Body of pancreas (tissue), 4 donors: ENCODE data around the gene ABCG8. TPM values are rescaled to one million over a fixed set of nuclear protein-coding genes. Genes with fewer than 3 reads are reported as not detected.

Source experiments
- ATAC-seq: fragments of 150-250 bp; one replicate; pipeline ENCODE4 v1.9.1; 2016
- DNase-seq, 4 donors: peaks; one replicate each; pipeline ENCODE4 v3.0.0-alpha.2; 2019
- H3K27ac ChIP-seq, 4 donors: fragments of 200-600 bp; sonication (generic); 1 replicate in 3 of 4; 2 replicates in 1 of 4; pipeline versions ENCODE4 v1.5.1 to v1.6.1; 2016 to 2019; ENCODE audit warnings: mild to moderate bottlenecking in 1 of 4, mixed read lengths in 1 of 4, moderate library complexity in 1 of 4
- H3K27me3 ChIP-seq, 2 donors: fragments of 200-600 bp; sonication (generic); one replicate each; pipeline ENCODE4 v1.6.0; 2016; ENCODE audit warnings: mild to moderate bottlenecking in 1 of 2
- H3K36me3 ChIP-seq, 2 donors: fragments of 200-600 bp; sonication (generic); replicated peaks in 1 of 2; 2 replicates each; pipeline ENCODE4 v1.5.1; 2016; ENCODE audit warnings: low read depth in 2 of 2; ENCODE audit not compliant: insufficient read depth in 1 of 2
- H3K4me1 ChIP-seq: fragments of 200-600 bp; sonication (generic); one replicate; pipeline ENCODE4 v1.6.0; 2016
- H3K4me3 ChIP-seq, 2 donors: fragments of 200-600 bp; sonication (generic); 1 replicate in 1 of 2; 2 replicates in 1 of 2; pipeline ENCODE4 v1.5.1; 2016 to 2019
- H3K9me3 ChIP-seq, 3 donors: fragments of 200-600 bp; sonication (generic); 1 replicate in 2 of 3; 2 replicates in 1 of 3; pipeline ENCODE4 v1.5.1; 2016
- CTCF ChIP-seq, 7 experiments: fragments of 450-650 bp in 4 of 7; fragments of 200-600 bp in 3 of 7; sonication (generic) in 3 of 7; IDR thresholded peaks; one replicate each; pipeline ENCODE4 v1.5.1; 2016 to 2019; ENCODE audit warnings: antibody characterized with exemption in 7 of 7
- POLR2A ChIP-seq, 3 donors: fragments of 450-650 bp; IDR thresholded peaks; one replicate each; pipeline ENCODE4 v1.6.1; 2016; ENCODE audit warnings: antibody characterized with exemption in 3 of 3, mild to moderate bottlenecking in 2 of 3
- WGBS, 2 donors: methylation state at CpG; one replicate each; pipeline ENCODE4 v1.1.5; 2017; 5-methylcytosine and 5-hydroxymethylcytosine counted together
- intact Hi-C: fragments of 100-400 bp; cut with DNase I; formaldehyde crosslinking; loops from one replicate; pipeline ENCODE4 v1.15.1; 2023
- small RNA-seq: library from RNA; depleted of rRNA; stranded (forward); fragments of <200 nt; gene quantifications from one replicate; pipeline ENCODE3, GENCODE V24; 2016
- total RNA-seq, 2 donors: library from RNA; depleted of rRNA; stranded (reverse); fragments of >200 nt; gene quantifications; one replicate each; pipeline ENCODE4 v1.1.0, GENCODE V29; 2016

Gene ABCG8
- total RNA-seq, 2 donors from 2014 or later = not detected

GRCh38 chr2:43927442-43927841, 88.7 kb downstream of the ABCG8 start:
- no peak for ATAC-seq
- no peaks in the 10 kb centered on the region for H3K9me3 ChIP-seq
- H3K27ac ChIP-seq = no peak overlapping the region
- TF ChIP-seq CTCF (IDR thresholded peaks at IDR 0.05) (no peak), POLR2A (IDR thresholded peaks at IDR 0.05) (no peak)
- H3K4me1 ChIP-seq = no peaks in the 10 kb centered on the region
- intact Hi-C loops = no loop called here
- H3K27me3 ChIP-seq = no peaks in the 10 kb centered on the region
- 86 to 93% methylated on average over 4 of the region's 4 CpGs for WGBS, 2 donors
- peaks cover 0 to 5% of the 10 kb centered on the region in 2 donors for H3K36me3 ChIP-seq
- no peak for DNase-seq
- H3K4me3 ChIP-seq = no peak overlapping the region

- Histone ChIP-seq H3K27ac (no peak overlapping the region), H3K9me3 (no peaks in the 10 kb centered on the region), H3K4me1 (no peaks in the 10 kb centered on the region), H3K27me3 (no peaks in the 10 kb centered on the region), H3K36me3 (peaks cover 0 to 2% of the 10 kb centered on the region in 2 donors), H3K4me3 (no peak overlapping the region)
- DNase-seq = no peak
- WGBS, 2 donors = 89 to 97% methylated on average over 3 of the region's 3 CpGs
- ATAC-seq = no peak
- intact Hi-C loops = no loop called here
- TF ChIP-seq CTCF (IDR thresholded peaks at IDR 0.05) = no peak
- no peak for TF ChIP-seq POLR2A (IDR thresholded peaks at IDR 0.05)
Observed at GRCh38 chr2:43931293-43931692, 92.5 kb downstream of the ABCG8 start.

Small RNA genes within 50 kb of the gene (small RNA-seq; reads per million reads assigned to genes)
- gene RN7SL455P = not detected
- not detected for gene RNU6-1048P

Other genes starting within 250 kb of the ABCG8 start
- gene THADA, start 242.9 kb upstream of the ABCG8 start, total RNA-seq = 10 to 100 TPM; 27.5 to 41.9 TPM
- gene PLEKHH2, start 201.7 kb upstream of the ABCG8 start, total RNA-seq = 10 to 100 TPM in 1 of 2 donors, 1 to 10 TPM in 1; 5.6 to 10.4 TPM
- gene C1GALT1C1L, start 162.5 kb upstream of the ABCG8 start, total RNA-seq = 1 to 10 TPM in 1 of 2 donors, not detected in 1; 2.6 TPM
- gene DYNC2LI1, start 64.9 kb upstream of the ABCG8 start, total RNA-seq = 10 to 100 TPM; 21.0 to 21.4 TPM
- gene ABCG5, start 132 bp upstream of the ABCG8 start, total RNA-seq = not detected
- gene LRPPRC, start 157.0 kb downstream of the ABCG8 start, total RNA-seq = 10 to 100 TPM; 33.5 to 50.8 TPM